Glomerular visceral epithelial cell (primary cell): ENCODE data around the gene PTPN7.
"Not testable (repeated sequence)": the region's sequence is repeated elsewhere in the genome, so short reads cannot be mapped to it uniquely, and the experiment has no call there.

Source experiments
- DNase-seq: peaks from one replicate; pipeline ENCODE4 v3.0.0-alpha.2; 2016; ENCODE audit errors: extremely low spot score

Gene PTPN7

GRCh38 chr1:202189918-202190715 is 29.7 kb upstream of the PTPN7 start:
- DNase-seq, result peak; percentile 53

GRCh38 chr1:202189001-202189790 is 28.8 kb upstream of the PTPN7 start:
- DNase-seq, result peak; percentile 69

- DNase-seq, result no peak
Measured at GRCh38 chr1:202187697-202188407, 27.4 kb upstream of the PTPN7 start.

GRCh38 chr1:202187041-202187671 is 26.8 kb upstream of the PTPN7 start:
- no peak for DNase-seq

GRCh38 chr1:202186327-202186726 is 25.9 kb upstream of the PTPN7 start:
- DNase-seq, result no peak

GRCh38 chr1:202184750-202185460 is 24.5 kb upstream of the PTPN7 start:
- DNase-seq, result peak; percentile 88

GRCh38 chr1:202182040-202182877 is 21.9 kb upstream of the PTPN7 start:
- no peak for DNase-seq

GRCh38 chr1:202181586-202181985 is 21.2 kb upstream of the PTPN7 start:
- DNase-seq, result no peak

- not testable (repeated sequence) for DNase-seq
Measured at GRCh38 chr1:202180751-202181139, 20.3 kb upstream of the PTPN7 start.

- no peak for DNase-seq
Measured at GRCh38 chr1:202179828-202180750, 19.7 kb upstream of the PTPN7 start.

- DNase-seq, result no peak
Measured at GRCh38 chr1:202176949-202177927, 16.8 kb upstream of the PTPN7 start.

- DNase-seq, result no peak
Measured at GRCh38 chr1:202173993-202174392, 13.6 kb upstream of the PTPN7 start.

GRCh38 chr1:202172015-202172355 is 11.6 kb upstream of the PTPN7 start:
- no peak for DNase-seq

GRCh38 chr1:202171292-202172014 is 11.1 kb upstream of the PTPN7 start:
- DNase-seq, result no peak

GRCh38 chr1:202170726-202171125 is 10.3 kb upstream of the PTPN7 start:
- DNase-seq, result no peak

- no peak for DNase-seq
Measured at GRCh38 chr1:202168861-202169260, 8.5 kb upstream of the PTPN7 start.

GRCh38 chr1:202167708-202168415 is 7.5 kb upstream of the PTPN7 start:
- no peak for DNase-seq
